Measurements from ENCODE around the gene CYB5D1.

DNA sequence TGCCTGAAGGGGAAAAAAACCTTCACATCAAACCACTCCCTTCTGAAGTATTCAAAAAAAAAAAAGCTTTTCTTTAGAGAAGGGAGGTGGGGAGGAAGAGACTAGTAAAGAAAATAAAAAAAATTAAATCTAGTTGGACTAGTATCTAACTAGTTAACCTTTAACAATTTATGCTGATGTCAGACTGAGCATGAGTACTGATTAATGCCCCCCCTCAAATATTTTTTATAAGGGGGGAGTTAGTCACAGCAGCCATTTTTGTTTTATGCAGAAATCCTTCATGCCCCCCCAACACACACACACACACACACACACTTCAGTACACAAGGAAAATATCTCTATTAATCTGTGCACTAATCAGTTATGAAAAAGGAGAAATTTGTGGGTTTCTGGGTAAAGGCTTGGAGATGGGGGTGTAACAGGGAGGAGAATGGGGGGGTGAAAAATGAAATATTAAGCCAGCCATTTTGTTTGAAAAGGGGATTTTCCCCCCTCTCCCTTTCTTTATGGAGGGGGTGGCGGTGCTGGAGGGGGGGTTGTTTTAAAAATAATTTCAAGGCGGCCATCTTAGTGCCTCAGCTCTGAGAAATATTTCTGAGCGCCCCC is 26.1 kb downstream of the CYB5D1 start:
- TF ChIP-seq CTCF (IDR thresholded peaks at IDR 0.05) (no peak), POLR2A (IDR thresholded peaks at IDR 0.05) (no peak), POLR2AphosphoS5 (IDR thresholded peaks at IDR 0.05; ENCODE audit: insufficient read depth in 1 of 2, low read depth in 1 of 2) (peak in 1 of 2 donors; percentile 24)

Measured in vagina (tissue), 2 donors.